Fibroblast of lung (primary cell): ENCODE measurements around the gene SSTR5. TPM values are rescaled to one million over a fixed set of nuclear protein-coding genes. Genes with fewer than 3 reads are reported as not detected.

Experiments
- DNase-seq, 2 donors: peaks; one replicate each; pipeline versions ENCODE4 v3.0.0 to v3.0.0-alpha.2; 2010; ENCODE audit warnings: low read depth in 2 of 2
- H2AFZ ChIP-seq: 2 replicates; pipeline ENCODE4 v1.5.1; 2012; ENCODE audit warnings: low read length, control low read depth, inconsistent platforms
- H3K27ac ChIP-seq: 2 replicates; pipeline ENCODE4 v1.5.1; 2011; ENCODE audit warnings: low read length, control low read depth; ENCODE audit not compliant: insufficient read depth
- H3K27me3 ChIP-seq: 2 replicates; pipeline ENCODE4 v1.5.1; 2011; ENCODE audit warnings: mild to moderate bottlenecking, low read length; ENCODE audit not compliant: control insufficient read depth, insufficient read depth
- H3K36me3 ChIP-seq: 2 replicates; pipeline ENCODE4 v1.5.1; 2011; ENCODE audit warnings: low read length; ENCODE audit not compliant: control insufficient read depth, insufficient read depth
- H3K4me1 ChIP-seq: 2 replicates; pipeline ENCODE4 v1.5.1; 2011; ENCODE audit warnings: low read length; ENCODE audit not compliant: control insufficient read depth, insufficient read depth; ENCODE audit errors: extremely low read depth
- H3K4me2 ChIP-seq: 2 replicates; pipeline ENCODE4 v1.5.1; 2011; ENCODE audit warnings: low read length, control low read depth; ENCODE audit not compliant: insufficient read depth; ENCODE audit errors: extremely low read depth
- H3K4me3 ChIP-seq, 4 experiments: fragments of 200-600 bp in 1 of 4; sonication (generic) in 1 of 4; replicated peaks in 1 of 4; 2 replicates each; pipeline ENCODE4 v1.5.1; 2011 to 2016; ENCODE audit warnings: low read length in 4 of 4, low read depth in 3 of 4, mild to moderate bottlenecking in 3 of 4, control low read depth in 2 of 4, inconsistent platforms in 1 of 4, mixed read lengths in 1 of 4; ENCODE audit not compliant: insufficient read depth in 1 of 4; ENCODE audit errors: control extremely low read depth in 1 of 4
- H3K79me2 ChIP-seq: 2 replicates; pipeline ENCODE4 v1.5.1; 2012; ENCODE audit warnings: mild to moderate bottlenecking, low read length, inconsistent platforms; ENCODE audit not compliant: control insufficient read depth, insufficient read depth
- H3K9ac ChIP-seq: 2 replicates; pipeline ENCODE4 v1.5.1; 2011; ENCODE audit warnings: mild to moderate bottlenecking, low read length, control low read depth; ENCODE audit not compliant: insufficient read depth
- H3K9me3 ChIP-seq: 2 replicates; pipeline ENCODE4 v1.5.1; 2012; ENCODE audit warnings: low read depth, low read length; ENCODE audit not compliant: control insufficient read depth, insufficient read depth
- H4K20me1 ChIP-seq: 2 replicates; pipeline ENCODE4 v1.5.1; 2011; ENCODE audit warnings: low read length; ENCODE audit not compliant: control insufficient read depth, insufficient read depth; ENCODE audit errors: extremely low read depth
- CTCF ChIP-seq, 2 donors: IDR thresholded peaks in 1 of 2; conservative IDR thresholded peaks in 1 of 2; 1 replicate in 1 of 2; 2 replicates in 1 of 2; pipeline ENCODE4 v1.5.1; 2011 to 2012; ENCODE audit warnings: low read length in 2 of 2, control low read depth in 1 of 2, inconsistent platforms in 1 of 2, low read depth in 1 of 2, mild to moderate bottlenecking in 1 of 2
- EZH2 ChIP-seq: IDR thresholded peaks from 2 replicates; pipeline ENCODE4 v1.5.1; 2012; ENCODE audit warnings: low read length, control low read depth, mild to moderate bottlenecking; ENCODE audit errors: missing control alignments
- polyA plus RNA-seq, 2 donors: library from polyadenylated mRNA; depleted of rRNA in 1 of 2; stranded (reverse) in 1 of 2; unstranded in 1 of 2; fragments of >200 nt; gene quantifications; 2 replicates each; pipeline ENCODE4 v1.2.1, GENCODE V29; 2011 to 2012; ENCODE audit warnings: missing spikeins in 1 of 2
- total RNA-seq: library from RNA; depleted of rRNA; stranded (reverse); fragments of >200 nt; gene quantifications from 2 replicates; pipeline ENCODE4 v1.2.1, GENCODE V29; 2014

The SSTR5 gene
- total and polyA plus RNA-seq, 2 donors (not counting 1 experiment from before 2014, with no cell fraction given), result not detected

DNA sequence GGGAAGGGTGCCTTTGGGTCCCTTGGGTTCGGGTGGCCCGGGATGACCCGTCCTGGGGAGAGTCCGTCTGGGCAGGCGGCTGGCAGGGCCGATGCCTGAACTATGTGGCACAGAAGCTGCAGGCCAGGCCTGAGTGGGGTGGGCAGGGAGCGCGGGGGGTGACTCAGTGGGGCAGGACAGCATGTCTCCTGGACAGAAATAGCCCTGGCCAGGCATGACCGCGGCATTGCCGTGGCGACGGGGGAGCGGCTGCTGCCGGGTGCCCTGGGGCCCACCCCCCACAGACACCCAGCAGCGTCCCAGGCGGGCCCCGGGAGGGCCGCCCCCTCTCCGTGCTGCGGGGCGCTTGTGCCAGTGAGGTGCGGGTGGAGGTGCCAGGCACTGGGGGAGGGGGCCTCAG is 25.3 kb downstream of the SSTR5 start:
- Histone ChIP-seq H3K27ac (no peak overlapping the region), H3K4me3 (no peak overlapping the region), H3K27me3 (no peaks in the 10 kb centered on the region), H3K79me2 (no peaks in the 10 kb centered on the region), H3K9ac (no peak overlapping the region), H3K9me3 (no peaks in the 10 kb centered on the region), H2AFZ (no peak overlapping the region), H3K4me2 (no peak overlapping the region), H3K4me1 (no peaks in the 10 kb centered on the region), H3K36me3 (no peaks in the 10 kb centered on the region), H4K20me1 (no peaks in the 10 kb centered on the region)
- DNase-seq, result no peak
- no peak for TF ChIP-seq CTCF (conservative IDR thresholded peaks at IDR 0.05 in 1 of 2, IDR thresholded peaks at IDR 0.05 in 1 of 2; ENCODE audit: low read depth in 1 of 2, low read length in 2 of 2)

DNA sequence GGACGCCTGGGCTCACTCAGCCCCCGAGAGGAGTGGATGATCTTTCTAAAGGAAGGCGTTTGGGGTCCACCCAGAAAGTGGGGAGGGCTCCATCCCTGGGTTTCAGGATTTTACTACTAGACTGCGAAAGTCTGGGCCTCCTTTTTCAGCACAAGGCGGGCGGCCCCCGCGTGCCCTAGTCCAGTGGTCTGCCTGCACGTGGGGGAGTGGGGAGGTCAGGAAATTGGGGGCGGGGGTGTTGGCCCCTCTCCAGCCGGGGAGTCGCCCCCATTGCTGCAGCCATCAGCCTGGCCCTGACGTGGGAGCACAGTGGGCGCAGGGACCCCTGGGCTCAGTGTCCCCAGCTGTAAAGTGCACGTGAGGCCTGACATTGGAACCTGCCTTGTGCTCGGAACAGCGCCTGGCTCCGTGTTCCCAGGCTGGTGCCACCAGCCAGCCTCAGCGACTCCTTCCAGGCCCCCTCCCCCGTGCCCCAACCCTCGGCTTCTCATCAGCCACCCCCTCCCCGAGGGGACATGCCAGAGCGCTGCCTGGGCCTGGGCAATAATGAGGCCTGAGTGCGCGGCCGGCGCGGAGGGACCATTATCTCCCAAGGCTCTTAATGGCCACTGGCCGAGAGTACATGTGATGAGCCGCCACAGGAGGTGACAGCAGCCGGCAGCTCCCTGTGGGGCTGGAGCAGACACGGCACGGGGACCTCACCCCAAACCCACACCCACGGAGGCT is 25.9 kb downstream of the SSTR5 start:
- Histone ChIP-seq H3K4me1 (no peaks in the 10 kb centered on the region), H3K4me3 (no peak overlapping the region), H3K36me3 (no peaks in the 10 kb centered on the region), H3K27ac (no peak overlapping the region), H3K9ac (no peak overlapping the region), H3K79me2 (no peaks in the 10 kb centered on the region), H3K27me3 (no peaks in the 10 kb centered on the region), H2AFZ (no peak overlapping the region), H4K20me1 (no peaks in the 10 kb centered on the region), H3K9me3 (no peaks in the 10 kb centered on the region), H3K4me2 (no peak overlapping the region)
- TF ChIP-seq CTCF (conservative IDR thresholded peaks at IDR 0.05 in 1 of 2, IDR thresholded peaks at IDR 0.05 in 1 of 2; ENCODE audit: low read depth in 1 of 2, low read length in 2 of 2) (no peak), EZH2 (no peak)
- no peak for DNase-seq

GRCh38 chr16:1099189-1100083 is 26.9 kb downstream of the SSTR5 start:
- no peaks in the 10 kb centered on the region for H3K36me3 ChIP-seq
- no peaks in the 10 kb centered on the region for H3K79me2 ChIP-seq

More at GRCh38 chr16:1099189-1100083, 26.9 kb downstream of the SSTR5 start:
- Histone ChIP-seq H3K4me3 (no peak overlapping the region), H3K9ac (no peak overlapping the region), H3K9me3 (no peaks in the 10 kb centered on the region), H4K20me1 (no peaks in the 10 kb centered on the region), H3K27me3 (no peaks in the 10 kb centered on the region), H3K4me1 (no peaks in the 10 kb centered on the region), H3K4me2 (no peak overlapping the region), H2AFZ (no peak overlapping the region), H3K27ac (no peak overlapping the region)
- no peak for DNase-seq
- no peak for TF ChIP-seq EZH2
- no peak for TF ChIP-seq CTCF (conservative IDR thresholded peaks at IDR 0.05 in 1 of 2, IDR thresholded peaks at IDR 0.05 in 1 of 2; ENCODE audit: low read depth in 1 of 2, low read length in 2 of 2)
